ENCODE results near the gene CRTC1. TPM values are rescaled to one million over a fixed set of nuclear protein-coding genes. Genes with fewer than 3 reads are reported as not detected.
A peak's percentile ranks its signal among the peaks of the same experiment; 100 is the strongest.

Gene CRTC1
- total and polyA plus RNA-seq, 9 of the 15 experiments (the other 6 are each of a cell fraction or from before 2014, with no cell fraction given), result 0.25 to 3.8 (median 1.2) TPM; not detected in 2

- peaks cover 14% of the 10 kb centered on the region for H4K20me1 ChIP-seq (replicated peaks; ENCODE audit: control insufficient read depth, insufficient read depth, low read length)
- no TSS peak for BruUV-seq (replicated peaks)
- H3K36me3 ChIP-seq (ENCODE audit: control insufficient read depth, insufficient read depth, low read length), result no peaks in the 10 kb centered on the region
- 20% methylated on average over 28 of the region's 33 CpGs for WGBS (ENCODE audit: insufficient coverage, low coverage, missing lambda C conversion rate)
- DNase-seq (ENCODE audit: extremely low read depth in 1 of 4, low spot score in 3 of 4) (peak in 2 of 4 experiments; percentile 42 to 51), ATAC-seq (no peak), FAIRE-seq (no peak)
- H3K4me2 ChIP-seq (ENCODE audit: insufficient read depth, low read length), result no peak overlapping the region
- peaks cover 28 to 73% of the 10 kb centered on the region in 2 experiments; a peak in 4 of 5 replicates for H3K27me3 ChIP-seq (ENCODE audit: control insufficient read depth in 2 of 2, insufficient read depth in 2 of 2, low read length in 2 of 2)
- no peak overlapping the region for H3K9ac ChIP-seq (ENCODE audit: insufficient read depth in 1 of 2, low read depth in 2 of 2, low read length in 2 of 2)
- TF ChIP-seq RCOR1 (IDR thresholded peaks at IDR 0.05; ENCODE audit: borderline replicate concordance in 1 of 2, low read depth in 2 of 2, low read length in 2 of 2) (no peak), TGIF2 (CRISPR knock-in tag; IDR thresholded peaks at IDR 0.05) (no peak), HSF4 (CRISPR knock-in tag; IDR thresholded peaks at IDR 0.05; ENCODE audit: borderline replicate concordance) (no peak), ZNF79 (CRISPR knock-in tag; IDR thresholded peaks at IDR 0.05; ENCODE audit: low read depth) (no peak), NFIC (IDR thresholded peaks at IDR 0.05) (peak; percentile 31; the same call in 1 of the 2 replicates), ZNF263 (CRISPR knock-in tag; IDR thresholded peaks at IDR 0.05; ENCODE audit: borderline replicate concordance) (no peak), CREM (IDR thresholded peaks at IDR 0.05; ENCODE audit: low read depth) (no peak), KHSRP (IDR thresholded peaks at IDR 0.05) (no peak), ZNF354B (CRISPR knock-in tag; IDR thresholded peaks at IDR 0.05) (no peak), FOS (IDR thresholded peaks at IDR 0.05; ENCODE audit: extremely low read depth, insufficient read length) (no peak), MAFG (tag; conservative IDR thresholded peaks at IDR 0.05) (no peak), DEAF1 (CRISPR knock-in tag; IDR thresholded peaks at IDR 0.05) (no peak), ZNF239 (CRISPR knock-in tag; IDR thresholded peaks at IDR 0.05) (no peak), ZNF253 (CRISPR knock-in tag; conservative IDR thresholded peaks at IDR 0.05) (no peak), POLR2G (IDR thresholded peaks at IDR 0.05; ENCODE audit: low read depth, low read length) (0 out of 2 replicates have a peak, but pooled peaks have one; percentile 11), GATAD2A (IDR thresholded peaks at IDR 0.05) (no peak), HBP1 (CRISPR knock-in tag; IDR thresholded peaks at IDR 0.05) (no peak), TARDBP (IDR thresholded peaks at IDR 0.05) (no peak)
- ChIA-PET CTCF (ENCODE audit: low intra/inter-chr PET ratio) (interaction anchor here (0.5 kb wide), 1 partner anchor 57 kb away, joined by 3 read pairs; no protein-coding TSS in a partner anchor), POLR2A (interaction anchor here (0.6 kb wide), 1 partner anchor 269 kb away, joined by 3 read pairs; no protein-coding TSS in a partner anchor)
- no peak overlapping the region for H2AFZ ChIP-seq (ENCODE audit: low read depth, low read length)
- in situ Hi-C loops (cut with MboI), result no loop called here
- H3K79me2 ChIP-seq (ENCODE audit: control insufficient read depth, insufficient read depth, low read length), result no peaks in the 10 kb centered on the region
- intact Hi-C loops (cut with micrococcal nuclease), result no loop called here
- no peak overlapping the region for H3K4me3 ChIP-seq
- H3K4me1 ChIP-seq (replicated peaks in 1 of 2; ENCODE audit: control insufficient read depth in 2 of 2, insufficient read depth in 2 of 2, low read length in 2 of 2), result peaks cover 0 to 62% of the 10 kb centered on the region in 2 experiments; a peak in 3 of 5 replicates
- H3K9me3 ChIP-seq (replicated peaks; ENCODE audit: control insufficient read depth, insufficient read depth, low read depth, low read length), result no peaks in the 10 kb centered on the region; the same call in 1 of the 2 replicates
- H3K9me1 ChIP-seq (ENCODE audit: control insufficient read depth, insufficient read depth, low read length), result no peaks in the 10 kb centered on the region
- no peak overlapping the region for H3K27ac ChIP-seq (ENCODE audit: extremely low read depth, low read depth, low read length)
Measured at GRCh38 chr19:18775586-18776287, 92.3 kb downstream of the CRTC1 start.

All from K562 (cell line).